ENCODE results near the gene SHLD1.
A peak's percentile ranks its signal among the peaks of the same experiment; 100 is the strongest.

SHLD1 gene

GRCh38 chr20:5784735-5785134 is 34.5 kb downstream of the SHLD1 start:
- DNase-seq, result peak; percentile 82

- DNase-seq, result no peak
Measured at GRCh38 chr20:5785146-5785545, 34.9 kb downstream of the SHLD1 start.

GRCh38 chr20:5786930-5787795 is 37.0 kb downstream of the SHLD1 start:
- DNase-seq, result peak; percentile 28

GRCh38 chr20:5787796-5788165 is 37.6 kb downstream of the SHLD1 start:
- no peak for DNase-seq

GRCh38 chr20:5788385-5788895 is 38.2 kb downstream of the SHLD1 start:
- peak; percentile 93 for DNase-seq

- DNase-seq, result no peak
Measured at GRCh38 chr20:5789827-5790226, 39.6 kb downstream of the SHLD1 start.

- DNase-seq, result no peak
Measured at GRCh38 chr20:5793916-5794315, 43.7 kb downstream of the SHLD1 start.

- DNase-seq, result no peak
Measured at GRCh38 chr20:5796331-5797040, 46.3 kb downstream of the SHLD1 start.

- DNase-seq, result no peak
Measured at GRCh38 chr20:5797165-5797564, 47.0 kb downstream of the SHLD1 start.

GRCh38 chr20:5797843-5798462 is 47.8 kb downstream of the SHLD1 start:
- DNase-seq, result no peak

GRCh38 chr20:5803754-5804303 is 53.6 kb downstream of the SHLD1 start:
- peak; percentile 66 for DNase-seq

- DNase-seq, result peak; percentile 15
Measured at GRCh38 chr20:5806457-5807263, 56.5 kb downstream of the SHLD1 start.

GRCh38 chr20:5807431-5807830 is 57.2 kb downstream of the SHLD1 start:
- DNase-seq, result no peak

- DNase-seq, result no peak
Measured at GRCh38 chr20:5808901-5809300, 58.7 kb downstream of the SHLD1 start.

GRCh38 chr20:5809495-5809894 is 59.3 kb downstream of the SHLD1 start:
- no peak for DNase-seq

GRCh38 chr20:5810800-5811422 is 60.7 kb downstream of the SHLD1 start:
- no peak for DNase-seq

- no peak for DNase-seq
Measured at GRCh38 chr20:5811746-5812145, 61.5 kb downstream of the SHLD1 start.

- no peak for DNase-seq
Measured at GRCh38 chr20:5818346-5818681, 68.1 kb downstream of the SHLD1 start.

- no peak for DNase-seq
Measured at GRCh38 chr20:5820738-5821137, 70.5 kb downstream of the SHLD1 start.

- peak; percentile 18 for DNase-seq
Measured at GRCh38 chr20:5821627-5822215, 71.5 kb downstream of the SHLD1 start.

GRCh38 chr20:5822569-5822968 is 72.4 kb downstream of the SHLD1 start:
- no peak for DNase-seq

Measured in DMS53 (cell line).